KMS-11 (cell line): Measurements from ENCODE around the gene KCND3.

Experiments used
- H2AFZ ChIP-seq: fragments of 200-600 bp; sonication (generic); 2 replicates; pipeline ENCODE4 v1.6.1; 2016; ENCODE audit warnings: antibody characterized with exemption, mixed run types, low read depth
- H3K27ac ChIP-seq: fragments of 200-600 bp; sonication (generic); 2 replicates; pipeline ENCODE4 v1.6.1; 2016; ENCODE audit warnings: mild to moderate bottlenecking, mixed run types
- H3K27me3 ChIP-seq: fragments of 200-600 bp; sonication (generic); 2 replicates; pipeline ENCODE4 v1.6.1; 2017; ENCODE audit warnings: mild to moderate bottlenecking, low read depth, mixed run types, moderate library complexity; ENCODE audit not compliant: insufficient read depth
- H3K36me3 ChIP-seq: fragments of 200-600 bp; sonication (generic); 2 replicates; pipeline ENCODE4 v1.6.1; 2017; ENCODE audit warnings: mild to moderate bottlenecking, mixed run types; ENCODE audit not compliant: insufficient read depth
- H3K4me1 ChIP-seq: fragments of 200-600 bp; sonication (generic); 2 replicates; pipeline ENCODE4 v1.6.1; 2016; ENCODE audit warnings: mild to moderate bottlenecking, low read depth, mixed run types; ENCODE audit not compliant: poor library complexity, severe bottlenecking
- H3K4me2 ChIP-seq: fragments of 200-600 bp; sonication (generic); 2 replicates; pipeline ENCODE4 v1.7.0; 2016; ENCODE audit warnings: mild to moderate bottlenecking, mixed run types
- H3K4me3 ChIP-seq: fragments of 200-600 bp; sonication (generic); IDR thresholded peaks from 2 replicates; pipeline ENCODE4 v1.6.1; 2017; ENCODE audit warnings: low read depth, low read length, mixed read lengths; ENCODE audit not compliant: insufficient read depth
- H3K79me2 ChIP-seq: fragments of 200-600 bp; sonication (generic); 2 replicates; pipeline ENCODE4 v1.6.1; 2016; ENCODE audit warnings: low read depth, mixed run types; ENCODE audit not compliant: insufficient read depth
- H3K9ac ChIP-seq: fragments of 200-600 bp; sonication (generic); 2 replicates; pipeline ENCODE4 v1.6.1; 2016; ENCODE audit warnings: mild to moderate bottlenecking, mixed run types
- H4K20me1 ChIP-seq: fragments of 200-600 bp; sonication (generic); 2 replicates; pipeline ENCODE4 v1.6.1; 2016; ENCODE audit warnings: mild to moderate bottlenecking, mixed run types; ENCODE audit not compliant: insufficient read depth
- CTCF ChIP-seq: fragments of 200-600 bp; sonication (generic); conservative IDR thresholded peaks from 2 replicates; pipeline ENCODE4 v1.6.1; 2017; ENCODE audit warnings: low read depth, mild to moderate bottlenecking, antibody characterized with exemption, low read length, moderate library complexity, mixed read lengths

KCND3 gene

GRCh38 chr1:111989531-111990025, at the start of gene KCND3:
Gene KCND3 (minus strand): TSS chr1:111989668.
- peak within 1 kb of the TSS; percentile 44; the same call in 1 of the 2 replicates for H2AFZ ChIP-seq
- no peaks in the 10 kb centered on the region for H3K36me3 ChIP-seq
- no peaks in the 10 kb centered on the region for H4K20me1 ChIP-seq
- no peaks in the 10 kb centered on the region for H3K27me3 ChIP-seq
- no peak within 1 kb of the TSS for H3K9ac ChIP-seq
- TF ChIP-seq CTCF: no peak
- no peak within 1 kb of the TSS for H3K27ac ChIP-seq
- no peaks in the 10 kb centered on the region for H3K79me2 ChIP-seq
- no peak within 1 kb of the TSS for H3K4me2 ChIP-seq
- no peak within 1 kb of the TSS for H3K4me3 ChIP-seq
- no peaks in the 10 kb centered on the region for H3K4me1 ChIP-seq

GRCh38 chr1:112034277-112034676, 44.8 kb upstream of the KCND3 start:
- Histone ChIP-seq H3K27ac (no peak overlapping the region), H3K4me2 (no peak overlapping the region), H4K20me1 (no peaks in the 10 kb centered on the region), H3K27me3 (no peaks in the 10 kb centered on the region), H3K79me2 (no peaks in the 10 kb centered on the region), H2AFZ (no peak overlapping the region), H3K4me3 (no peak overlapping the region), H3K9ac (no peak overlapping the region), H3K4me1 (no peaks in the 10 kb centered on the region), H3K36me3 (no peaks in the 10 kb centered on the region)
- TF ChIP-seq CTCF: no peak

- Histone ChIP-seq H3K27ac (no peak overlapping the region), H3K4me1 (no peaks in the 10 kb centered on the region), H3K27me3 (no peaks in the 10 kb centered on the region), H4K20me1 (no peaks in the 10 kb centered on the region), H3K4me3 (no peak overlapping the region), H3K9ac (no peak overlapping the region), H2AFZ (no peak overlapping the region), H3K36me3 (no peaks in the 10 kb centered on the region), H3K4me2 (no peak overlapping the region), H3K79me2 (no peaks in the 10 kb centered on the region)
- no peak for TF ChIP-seq CTCF
Observed at GRCh38 chr1:112033439-112034120, 44.1 kb upstream of the KCND3 start.

- H4K20me1 ChIP-seq: no peaks in the 10 kb centered on the region
- H3K4me2 ChIP-seq: no peak overlapping the region
- no peaks in the 10 kb centered on the region for H3K4me1 ChIP-seq
- H2AFZ ChIP-seq: no peak overlapping the region
- no peaks in the 10 kb centered on the region for H3K36me3 ChIP-seq
- no peak overlapping the region for H3K9ac ChIP-seq
- H3K27me3 ChIP-seq: no peaks in the 10 kb centered on the region
- no peak overlapping the region for H3K27ac ChIP-seq
- no peaks in the 10 kb centered on the region for H3K79me2 ChIP-seq
- H3K4me3 ChIP-seq: no peak overlapping the region
- TF ChIP-seq CTCF: no peak
Observed at GRCh38 chr1:112030157-112030556, 40.7 kb upstream of the KCND3 start.
